Muscle layer of colon (tissue), 2 donors: ENCODE data around the gene ST6GAL2.

ENCODE experiments used
- H3K27ac ChIP-seq: one replicate; pipeline ENCODE4 v1.7.0; 2013; ENCODE audit warnings: low read depth, mild to moderate bottlenecking, low read length, moderate library complexity
- H3K27me3 ChIP-seq, 2 donors: one replicate each; pipeline ENCODE4 v1.7.0; 2013; ENCODE audit warnings: low read length in 2 of 2, mild to moderate bottlenecking in 2 of 2; ENCODE audit not compliant: insufficient read depth in 2 of 2, control insufficient read depth in 1 of 2
- H3K36me3 ChIP-seq: one replicate; pipeline ENCODE4 v1.7.0; 2013; ENCODE audit warnings: mild to moderate bottlenecking, low read length; ENCODE audit not compliant: insufficient read depth
- H3K4me1 ChIP-seq: one replicate; pipeline ENCODE4 v1.7.0; 2013; ENCODE audit warnings: mild to moderate bottlenecking, low read length; ENCODE audit not compliant: insufficient read depth
- H3K4me3 ChIP-seq, 2 donors: one replicate each; pipeline ENCODE4 v1.7.0; 2013; ENCODE audit warnings: low read length in 2 of 2, low read depth in 1 of 2, mild to moderate bottlenecking in 1 of 2, moderate library complexity in 1 of 2
- H3K9ac ChIP-seq: one replicate; pipeline ENCODE4 v1.7.0; 2013; ENCODE audit warnings: low read length
- H3K9me3 ChIP-seq: one replicate; pipeline ENCODE4 v1.7.0; 2013; ENCODE audit warnings: mild to moderate bottlenecking, low read length
- donor health status: abdominal sarcoma.
- donor health status: Adenocarcinoma of cecum.

ST6GAL2 gene

DNA sequence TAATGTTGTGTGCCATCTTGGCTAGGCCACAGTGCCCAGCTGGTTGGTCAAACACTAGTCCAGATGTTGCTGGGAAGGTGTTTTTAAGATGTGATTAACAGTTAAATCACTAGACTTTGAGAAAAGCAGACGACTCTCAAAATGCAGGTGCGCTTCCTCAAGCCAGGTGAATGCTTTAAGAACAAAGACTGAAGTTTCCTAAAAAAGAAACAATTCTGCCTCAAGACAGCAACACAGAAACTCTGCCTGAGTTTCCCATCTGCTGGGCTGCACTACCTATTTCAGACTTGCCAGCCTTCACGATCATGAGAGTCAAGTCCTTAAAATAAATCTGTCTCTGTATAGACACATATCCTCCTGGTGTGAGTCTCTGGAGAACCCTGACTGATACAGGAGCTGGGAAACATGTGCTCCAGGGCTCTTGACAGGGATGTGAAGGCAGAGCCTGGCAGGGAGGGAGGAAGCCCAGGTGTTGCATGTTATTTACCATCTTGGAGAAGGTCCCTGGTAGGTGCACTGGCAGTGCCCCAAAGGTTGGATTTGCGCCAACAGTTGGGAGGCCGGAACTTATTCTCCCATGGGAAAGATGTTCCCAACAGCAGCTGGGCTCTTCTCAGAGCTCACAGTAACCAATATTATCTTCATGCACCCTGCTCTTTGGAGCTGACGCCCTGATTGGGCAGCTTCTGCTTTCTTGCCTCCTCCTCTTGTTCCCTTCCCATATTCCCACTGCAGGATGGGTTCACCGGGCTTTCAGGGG, 43.9 kb downstream of the ST6GAL2 start:
- Histone ChIP-seq H3K4me3 (no peak overlapping the region), H3K27me3 (no peaks in the 10 kb centered on the region), H3K9ac (no peak overlapping the region), H3K36me3 (no peaks in the 10 kb centered on the region), H3K9me3 (no peaks in the 10 kb centered on the region), H3K4me1 (peaks cover 30% of the 10 kb centered on the region), H3K27ac (no peak overlapping the region)

DNA sequence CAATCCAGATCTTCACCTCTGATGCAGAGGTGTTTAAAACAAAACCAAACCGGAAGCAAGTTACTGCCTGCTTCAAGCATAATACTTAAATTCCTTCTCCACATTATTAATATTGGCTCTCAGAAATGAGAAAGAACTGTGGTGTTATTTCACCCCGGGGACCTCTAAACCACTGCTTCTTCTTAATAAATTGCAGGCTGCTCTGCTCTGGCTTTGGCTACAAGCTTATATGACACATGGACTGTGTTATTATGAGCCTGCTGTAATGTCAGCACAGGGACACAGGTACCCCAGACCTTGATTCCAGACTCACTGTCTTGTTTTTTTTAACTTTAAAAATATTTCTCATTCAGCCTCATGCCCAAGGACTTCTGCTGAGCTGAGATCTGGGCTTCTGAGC, 45.1 kb downstream of the ST6GAL2 start:
- no peaks in the 10 kb centered on the region for H3K9me3 ChIP-seq
- no peaks in the 10 kb centered on the region for H3K36me3 ChIP-seq
- H3K27me3 ChIP-seq: no peaks in the 10 kb centered on the region
- H3K9ac ChIP-seq: no peak overlapping the region
- H3K4me3 ChIP-seq: no peak overlapping the region
- peaks cover 30% of the 10 kb centered on the region for H3K4me1 ChIP-seq
- no peak overlapping the region for H3K27ac ChIP-seq

DNA sequence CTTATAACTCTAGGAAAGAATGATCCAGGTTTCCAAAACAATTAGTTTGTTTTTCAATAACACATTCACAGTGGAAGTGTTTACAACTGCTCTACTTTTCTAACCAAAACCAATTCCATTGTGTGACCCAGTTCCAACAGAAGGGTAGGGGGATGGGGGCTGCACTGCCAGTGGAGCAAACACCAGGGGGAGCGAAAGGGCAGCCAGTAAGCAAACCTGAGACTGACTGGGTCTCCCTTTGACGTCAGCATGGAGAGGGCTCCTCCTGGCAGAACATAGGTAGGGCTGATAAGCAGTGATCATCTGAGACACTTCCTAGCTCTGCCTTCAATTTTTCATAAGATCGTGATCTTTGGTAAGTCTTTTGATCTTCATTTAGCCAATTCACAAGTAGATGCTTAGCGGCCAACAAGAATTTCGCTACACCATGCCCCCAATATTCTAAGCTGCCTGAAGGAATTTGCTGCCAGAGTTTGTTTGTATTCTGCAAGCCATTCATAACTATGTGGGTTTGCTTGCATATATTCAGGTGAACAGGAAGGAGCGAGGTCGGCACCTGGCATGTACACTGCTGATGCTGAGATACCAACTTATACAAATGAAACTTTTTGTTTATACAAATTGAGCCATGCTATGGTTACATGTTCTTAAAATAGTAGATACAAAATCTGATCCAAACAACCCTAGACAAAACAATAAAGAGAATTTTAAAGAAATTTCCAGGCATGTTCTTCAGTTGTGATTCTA, 45.9 kb downstream of the ST6GAL2 start:
- Histone ChIP-seq H3K27ac (no peak overlapping the region), H3K4me3 (no peak overlapping the region), H3K4me1 (peaks cover 30% of the 10 kb centered on the region), H3K9ac (no peak overlapping the region), H3K27me3 (no peaks in the 10 kb centered on the region), H3K36me3 (no peaks in the 10 kb centered on the region), H3K9me3 (no peaks in the 10 kb centered on the region)

DNA sequence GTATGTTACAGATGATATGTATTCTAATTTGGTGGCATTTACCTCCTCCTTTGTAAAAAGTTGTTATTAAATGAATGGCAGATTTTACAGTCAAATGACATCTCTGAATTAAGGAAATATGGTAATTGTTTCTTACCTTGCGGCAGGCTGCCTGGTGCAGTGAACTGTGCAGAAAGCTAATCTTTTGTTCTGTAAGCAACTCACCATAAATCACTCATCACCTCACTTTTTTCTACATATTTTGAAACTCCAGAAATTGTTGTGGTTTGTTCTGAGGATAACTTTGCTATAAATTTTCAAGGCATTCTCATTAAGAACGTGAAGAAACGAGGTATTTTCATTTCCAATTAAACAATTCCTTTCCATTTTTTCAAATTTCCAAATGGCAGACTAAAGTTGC, 52.7 kb downstream of the ST6GAL2 start:
- Histone ChIP-seq H3K4me1 (peaks cover 8% of the 10 kb centered on the region), H3K36me3 (no peaks in the 10 kb centered on the region), H3K4me3 (no peak overlapping the region), H3K27me3 (no peaks in the 10 kb centered on the region), H3K27ac (no peak overlapping the region), H3K9ac (no peak overlapping the region), H3K9me3 (no peaks in the 10 kb centered on the region)

DNA sequence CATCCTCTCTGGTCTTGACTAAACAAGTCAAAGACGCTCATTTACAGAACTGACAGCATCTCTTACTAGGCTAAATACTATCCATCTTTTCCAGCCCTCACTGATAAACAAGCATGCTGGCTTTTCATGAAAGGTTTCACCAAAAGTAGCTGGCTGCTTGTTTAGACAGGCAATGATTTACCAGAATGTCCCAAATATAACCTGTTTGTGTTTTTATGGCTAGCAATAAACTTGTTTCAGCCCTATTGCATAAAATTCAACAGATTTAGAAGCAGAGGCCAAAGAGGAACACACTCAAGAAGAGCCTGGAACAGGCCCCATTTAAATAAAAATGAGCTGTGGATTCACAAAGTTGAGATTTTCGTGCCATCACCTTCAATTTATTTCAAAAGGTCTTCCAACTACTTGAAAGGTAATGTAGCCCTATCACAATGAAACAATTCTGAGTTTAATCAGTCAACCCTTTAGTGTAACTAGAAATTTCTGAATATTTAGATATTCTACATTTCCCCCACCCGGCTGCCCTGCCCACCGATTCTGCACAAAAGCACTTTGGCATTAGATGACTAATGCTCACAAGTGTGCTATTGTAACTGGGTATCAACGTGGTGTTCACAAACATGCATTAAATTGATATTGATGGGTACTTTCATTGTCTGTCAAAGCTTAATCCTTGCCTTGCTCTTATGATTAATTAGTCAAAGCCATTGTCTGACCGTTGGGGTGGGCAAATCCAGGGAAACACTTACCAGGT, 54.0 kb downstream of the ST6GAL2 start:
- Histone ChIP-seq H3K4me3 (no peak overlapping the region), H3K4me1 (peaks cover 8% of the 10 kb centered on the region), H3K27ac (no peak overlapping the region), H3K9ac (no peak overlapping the region), H3K36me3 (no peaks in the 10 kb centered on the region), H3K27me3 (no peaks in the 10 kb centered on the region), H3K9me3 (no peaks in the 10 kb centered on the region)

DNA sequence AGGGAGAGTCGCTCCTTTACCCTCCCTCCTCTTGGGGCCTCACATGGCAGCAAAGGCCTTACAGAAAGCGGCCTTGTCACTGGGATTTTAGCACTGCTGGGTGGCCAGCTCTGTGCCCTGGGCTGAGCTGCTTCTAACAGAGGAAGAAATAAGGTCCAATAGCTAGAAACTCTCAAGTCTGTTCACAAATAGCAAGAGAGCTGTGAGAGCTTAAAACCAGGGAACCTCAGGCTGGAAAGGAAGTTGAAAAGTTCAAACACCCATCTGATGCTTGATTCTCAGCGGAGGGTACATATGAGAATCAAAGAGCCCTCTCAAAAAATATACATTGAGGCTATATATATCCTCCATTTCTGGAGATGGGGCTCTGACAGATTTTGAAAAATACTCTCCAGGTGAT, 54.7 kb downstream of the ST6GAL2 start:
- Histone ChIP-seq H3K36me3 (no peaks in the 10 kb centered on the region), H3K27ac (no peak overlapping the region), H3K9ac (no peak overlapping the region), H3K4me3 (no peak overlapping the region), H3K9me3 (no peaks in the 10 kb centered on the region), H3K4me1 (peaks cover 8% of the 10 kb centered on the region), H3K27me3 (no peaks in the 10 kb centered on the region)

DNA sequence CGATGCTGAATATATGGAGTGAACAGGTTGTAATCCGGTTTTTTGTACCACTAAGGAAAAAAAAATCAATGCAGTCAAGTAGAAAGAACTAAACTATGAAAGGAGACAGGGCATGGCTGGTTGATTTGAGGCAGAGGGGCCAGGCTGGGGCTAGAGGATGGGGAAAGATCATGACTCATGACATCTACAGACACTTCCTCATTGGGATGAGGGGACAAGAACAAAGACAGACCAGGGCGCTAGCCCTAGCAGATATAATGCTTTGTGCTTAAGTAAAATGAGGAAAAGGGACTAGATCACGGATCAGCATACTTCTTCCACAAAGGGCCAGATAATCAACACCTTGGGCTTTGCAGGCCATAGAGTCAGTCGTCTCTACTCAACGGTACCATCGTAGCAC, 55.8 kb downstream of the ST6GAL2 start:
- Histone ChIP-seq H3K4me3 (no peak overlapping the region), H3K27ac (no peak overlapping the region), H3K4me1 (peaks cover 8% of the 10 kb centered on the region), H3K9me3 (no peaks in the 10 kb centered on the region), H3K27me3 (no peaks in the 10 kb centered on the region), H3K36me3 (no peaks in the 10 kb centered on the region), H3K9ac (no peak overlapping the region)

DNA sequence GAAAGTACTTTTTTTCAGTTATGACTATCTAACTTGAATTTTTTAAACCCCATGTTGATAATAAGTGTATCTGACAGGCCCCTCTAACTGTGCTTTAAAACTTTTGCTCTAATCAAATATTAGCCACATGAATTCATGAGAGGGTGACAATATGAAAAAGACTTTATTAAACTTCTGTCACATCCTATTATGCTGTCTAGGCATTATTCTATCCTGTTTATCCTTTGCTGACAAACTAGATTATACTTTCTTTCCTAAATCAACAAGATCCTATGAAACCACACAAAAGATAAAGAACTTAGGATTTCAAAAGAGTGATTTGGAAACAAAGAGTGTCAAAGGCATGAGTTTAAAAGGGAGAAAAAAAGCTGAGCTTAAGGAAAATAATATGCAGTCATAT, 57.8 kb downstream of the ST6GAL2 start:
- Histone ChIP-seq H3K4me1 (peaks cover 8% of the 10 kb centered on the region), H3K36me3 (no peaks in the 10 kb centered on the region), H3K9me3 (no peaks in the 10 kb centered on the region), H3K4me3 (no peak overlapping the region), H3K9ac (no peak overlapping the region), H3K27me3 (no peaks in the 10 kb centered on the region), H3K27ac (no peak overlapping the region)

DNA sequence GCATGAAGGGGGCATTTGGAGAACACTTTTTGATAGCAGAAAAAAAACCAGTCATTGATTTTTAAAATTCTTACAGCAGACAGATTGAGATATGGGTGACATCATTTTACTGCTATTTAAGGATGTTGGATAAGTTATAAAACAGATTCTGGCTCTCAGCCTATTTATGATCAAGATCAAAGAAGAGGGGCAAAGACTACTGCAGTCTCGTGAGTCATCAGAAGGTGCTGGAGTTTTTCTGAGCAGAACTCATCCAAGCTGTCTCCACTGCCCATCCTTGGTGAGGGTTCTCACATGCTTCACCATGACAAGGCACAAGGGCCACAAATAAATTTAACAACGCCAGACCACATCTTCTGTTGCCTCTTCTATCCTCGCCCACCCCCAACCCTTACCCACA, 58.8 kb downstream of the ST6GAL2 start:
- Histone ChIP-seq H3K4me3 (no peak overlapping the region), H3K27ac (no peak overlapping the region), H3K9ac (no peak overlapping the region), H3K4me1 (peaks cover 8% of the 10 kb centered on the region), H3K9me3 (no peaks in the 10 kb centered on the region), H3K27me3 (no peaks in the 10 kb centered on the region), H3K36me3 (no peaks in the 10 kb centered on the region)

DNA sequence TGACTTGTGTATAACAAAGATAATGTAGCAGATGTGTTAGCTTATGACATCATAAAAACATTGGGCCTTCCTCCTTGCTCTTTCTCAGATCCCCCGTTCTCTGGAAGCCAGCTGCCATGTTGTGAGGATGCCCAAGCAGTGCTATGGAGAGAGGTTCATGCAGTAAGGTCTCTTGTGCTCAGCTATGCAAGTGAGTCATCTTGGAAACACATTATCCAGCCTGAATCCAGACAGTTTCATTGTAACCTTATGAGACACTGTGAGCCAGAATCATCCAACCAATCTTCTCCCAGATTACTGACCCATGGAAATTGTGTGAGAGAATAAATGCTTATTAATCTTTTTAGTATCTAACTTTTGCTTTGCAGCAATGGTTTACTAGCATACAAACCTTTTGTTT, 60.8 kb downstream of the ST6GAL2 start:
- Histone ChIP-seq H3K4me3 (no peak overlapping the region), H3K27me3 (no peaks in the 10 kb centered on the region), H3K27ac (no peak overlapping the region), H3K36me3 (no peaks in the 10 kb centered on the region), H3K4me1 (no peaks in the 10 kb centered on the region), H3K9ac (no peak overlapping the region), H3K9me3 (no peaks in the 10 kb centered on the region)

DNA sequence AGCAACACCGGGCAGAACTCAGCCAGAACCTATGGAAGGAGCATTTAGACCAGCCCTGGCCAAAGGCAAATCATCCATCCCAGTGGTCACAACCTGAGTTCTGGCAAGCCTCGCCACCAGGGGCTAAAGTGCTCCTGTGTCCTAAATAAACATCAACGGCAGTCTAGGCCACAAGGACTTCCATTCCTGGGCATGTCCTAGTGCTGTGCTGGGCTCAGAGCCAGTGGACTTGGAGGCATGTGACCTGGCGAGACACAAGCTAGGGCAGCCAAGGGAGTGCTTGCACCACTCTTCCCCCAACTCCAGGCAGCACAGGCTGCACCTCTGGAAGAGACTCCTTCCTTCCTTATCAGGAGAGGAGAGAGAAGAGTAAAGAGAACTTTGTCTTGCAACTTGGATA, 69.0 kb downstream of the ST6GAL2 start:
- no peaks in the 10 kb centered on the region for H3K4me1 ChIP-seq
- no peaks in the 10 kb centered on the region for H3K27me3 ChIP-seq
- H3K4me3 ChIP-seq: no peak overlapping the region
- no peak overlapping the region for H3K27ac ChIP-seq
- H3K9me3 ChIP-seq: no peaks in the 10 kb centered on the region
- H3K9ac ChIP-seq: no peak overlapping the region
- no peaks in the 10 kb centered on the region for H3K36me3 ChIP-seq
